CD4-positive, alpha-beta T cell treated with Interleukin-6 at 100 ng/mL for 8 hours (primary cell): ENCODE measurements around the gene KRT82.

ENCODE experiments used
- DNase-seq: peaks from one replicate; pipeline ENCODE4 v3.0.0-alpha.2; 2020; ENCODE audit warnings: mixed read lengths, low spot score

Gene KRT82

GRCh38 chr12:52435659-52435999 lies 29.5 kb upstream of the KRT82 start:
- no peak for DNase-seq

GRCh38 chr12:52434760-52435530 lies 28.8 kb upstream of the KRT82 start:
- no peak for DNase-seq

- DNase-seq = no peak
Measured at GRCh38 chr12:52434081-52434733, 28.1 kb upstream of the KRT82 start, which contains the start of gene KRT75. Gene KRT75 (minus strand): TSS chr12:52434371. CDS start chr12:52434304, 67 bp downstream.

- DNase-seq = no peak
Measured at GRCh38 chr12:52433501-52434080, 27.5 kb upstream of the KRT82 start.

GRCh38 chr12:52432559-52433207 lies 26.5 kb upstream of the KRT82 start:
- no peak for DNase-seq

- DNase-seq = no peak
Measured at GRCh38 chr12:52428121-52428520, 22.0 kb upstream of the KRT82 start.

- no peak for DNase-seq
Measured at GRCh38 chr12:52427083-52427482, 20.9 kb upstream of the KRT82 start.

GRCh38 chr12:52426034-52426433 lies 19.9 kb upstream of the KRT82 start:
- no peak for DNase-seq

GRCh38 chr12:52425466-52425865 lies 19.3 kb upstream of the KRT82 start:
- no peak for DNase-seq

GRCh38 chr12:52423661-52424500 lies 17.7 kb upstream of the KRT82 start:
- DNase-seq = no peak

- DNase-seq = no peak
Measured at GRCh38 chr12:52423035-52423434, 16.9 kb upstream of the KRT82 start.

- no peak for DNase-seq
Measured at GRCh38 chr12:52419656-52420055, 13.5 kb upstream of the KRT82 start.

- no peak for DNase-seq
Measured at GRCh38 chr12:52418576-52419110, 12.5 kb upstream of the KRT82 start.

GRCh38 chr12:52417740-52418139 lies 11.6 kb upstream of the KRT82 start:
- DNase-seq = no peak

- DNase-seq = no peak
Measured at GRCh38 chr12:52416795-52417194, 10.7 kb upstream of the KRT82 start.

- DNase-seq = no peak
Measured at GRCh38 chr12:52415870-52416750, 10.0 kb upstream of the KRT82 start.

- no peak for DNase-seq
Measured at GRCh38 chr12:52414936-52415335, 8.8 kb upstream of the KRT82 start.

GRCh38 chr12:52413782-52414345 lies 7.7 kb upstream of the KRT82 start:
- DNase-seq = no peak

GRCh38 chr12:52413202-52413601 lies 7.1 kb upstream of the KRT82 start:
- DNase-seq = no peak

- no peak for DNase-seq
Measured at GRCh38 chr12:52411815-52412214, 5.7 kb upstream of the KRT82 start.
